Colon (tissue), 2 donors: ENCODE measurements around the gene ACSF3.

Source experiments
- FAIRE-seq: peaks from 2 replicates; lab custom pipeline; 2012; peaks lifted over from hg19 to GRCh38; lab: Jason Lieb, UNC
- donor health status: control.
- donor health status: control.

Gene ACSF3

GRCh38 chr16:89131783-89132182 lies 38.1 kb downstream of the ACSF3 start:
- FAIRE-seq = no peak

GRCh38 chr16:89132194-89133005 lies 38.7 kb downstream of the ACSF3 start:
- no peak for FAIRE-seq

GRCh38 chr16:89133457-89134127 lies 39.9 kb downstream of the ACSF3 start:
- FAIRE-seq = no peak

GRCh38 chr16:89134269-89134668 lies 40.6 kb downstream of the ACSF3 start:
- FAIRE-seq = no peak

GRCh38 chr16:89135166-89135565 lies 41.5 kb downstream of the ACSF3 start:
- no peak for FAIRE-seq

GRCh38 chr16:89135971-89136765 lies 42.5 kb downstream of the ACSF3 start:
- FAIRE-seq = no peak

GRCh38 chr16:89136931-89137330 lies 43.3 kb downstream of the ACSF3 start:
- FAIRE-seq = no peak

GRCh38 chr16:89137666-89138512 lies 44.2 kb downstream of the ACSF3 start:
- FAIRE-seq = no peak

- no peak for FAIRE-seq
Measured at GRCh38 chr16:89138513-89138795, 44.8 kb downstream of the ACSF3 start.

GRCh38 chr16:89138843-89139520 lies 45.3 kb downstream of the ACSF3 start:
- FAIRE-seq = no peak

GRCh38 chr16:89139907-89140361 lies 46.3 kb downstream of the ACSF3 start:
- no peak for FAIRE-seq

- no peak for FAIRE-seq
Measured at GRCh38 chr16:89140401-89140800, 46.7 kb downstream of the ACSF3 start.

GRCh38 chr16:89140981-89141883 lies 47.6 kb downstream of the ACSF3 start:
- FAIRE-seq = no peak

GRCh38 chr16:89141884-89142267 lies 48.2 kb downstream of the ACSF3 start:
- FAIRE-seq = no peak

- FAIRE-seq = no peak
Measured at GRCh38 chr16:89142474-89143195, 49.0 kb downstream of the ACSF3 start.

GRCh38 chr16:89143201-89143741 lies 49.6 kb downstream of the ACSF3 start:
- FAIRE-seq = no peak

- FAIRE-seq = no peak
Measured at GRCh38 chr16:89143911-89144675, 50.4 kb downstream of the ACSF3 start.

- FAIRE-seq = no peak
Measured at GRCh38 chr16:89144681-89145080, 51.0 kb downstream of the ACSF3 start.
